CD14-positive monocyte (primary cell): ENCODE results near the gene OTOG. TPM values are rescaled to one million over a fixed set of nuclear protein-coding genes. Genes with fewer than 3 reads are reported as not detected.

Experiments
- DNase-seq, 3 donors: peaks; one replicate each; pipeline ENCODE4 v3.0.0-alpha.2; 2011 to 2022
- H2AFZ ChIP-seq: 2 replicates; pipeline ENCODE4 v1.6.0; 2012; ENCODE audit warnings: mild to moderate bottlenecking, low read depth, low read length, inconsistent platforms; ENCODE audit not compliant: insufficient read depth, poor library complexity, severe bottlenecking
- H3K27ac ChIP-seq, 2 donors: 1 replicate in 1 of 2; 2 replicates in 1 of 2; pipeline ENCODE4 v1.5.1; 2012 to 2013; ENCODE audit warnings: low read length in 2 of 2, control low read depth in 1 of 2, inconsistent platforms in 1 of 2, low read depth in 1 of 2, mild to moderate bottlenecking in 1 of 2
- H3K27me3 ChIP-seq, 2 donors: one replicate each; pipeline versions ENCODE4 v1.6.0 to v1.6.1; 2011 to 2013; ENCODE audit warnings: low read length in 2 of 2; ENCODE audit not compliant: control insufficient read depth in 2 of 2, insufficient read depth in 2 of 2
- H3K36me3 ChIP-seq, 2 donors: replicated peaks in 1 of 2; 1 replicate in 1 of 2; 2 replicates in 1 of 2; pipeline versions ENCODE4 v1.5.1 to v1.6.1; 2012 to 2013; ENCODE audit warnings: low read length in 2 of 2, control low read depth in 1 of 2, inconsistent platforms in 1 of 2, mild to moderate bottlenecking in 1 of 2; ENCODE audit not compliant: insufficient read depth in 2 of 2, control insufficient read depth in 1 of 2
- H3K4me1 ChIP-seq, 2 donors: 1 replicate in 1 of 2; 2 replicates in 1 of 2; pipeline versions ENCODE4 v1.5.1 to v1.6.1; 2012 to 2013; ENCODE audit warnings: low read length in 2 of 2, control low read depth in 1 of 2, inconsistent platforms in 1 of 2, mild to moderate bottlenecking in 1 of 2, moderate library complexity in 1 of 2; ENCODE audit not compliant: insufficient read depth in 2 of 2, control insufficient read depth in 1 of 2
- H3K4me2 ChIP-seq: replicated peaks from 2 replicates; pipeline ENCODE3; 2012; ENCODE audit warnings: low read length, moderate library complexity, mild to moderate bottlenecking; ENCODE audit not compliant: poor library complexity, severe bottlenecking; ENCODE audit errors: extremely low read depth
- H3K4me3 ChIP-seq, 3 experiments: fragments of 200-600 bp in 1 of 3; sonication (generic) in 1 of 3; replicated peaks in 1 of 3; 1 replicate in 2 of 3; 2 replicates in 1 of 3; pipeline ENCODE4 v1.5.1; 2011 to 2013; ENCODE audit warnings: low read length in 3 of 3, mild to moderate bottlenecking in 3 of 3, control low read depth in 2 of 3, low read depth in 2 of 3, inconsistent platforms in 1 of 3, moderate library complexity in 1 of 3
- H3K79me2 ChIP-seq: 2 replicates; pipeline ENCODE4 v1.6.0; 2012; ENCODE audit warnings: mild to moderate bottlenecking, control low read depth, inconsistent platforms, low read length, moderate library complexity; ENCODE audit not compliant: insufficient read depth
- H3K9ac ChIP-seq: 2 replicates; pipeline ENCODE4 v1.6.0; 2017; ENCODE audit warnings: low read length, mild to moderate bottlenecking; ENCODE audit not compliant: insufficient read depth, poor library complexity, severe bottlenecking
- H3K9me3 ChIP-seq, 2 donors: replicated peaks in 1 of 2; 1 replicate in 1 of 2; 2 replicates in 1 of 2; pipeline versions ENCODE4 v1.5.1 to v1.6.1; 2012 to 2013; ENCODE audit warnings: low read length in 2 of 2, control low read depth in 1 of 2; ENCODE audit not compliant: control insufficient read depth in 1 of 2, insufficient read depth in 1 of 2
- H4K20me1 ChIP-seq: 2 replicates; pipeline ENCODE4 v1.6.0; 2012; ENCODE audit warnings: mild to moderate bottlenecking, low read length, control low read depth, moderate library complexity; ENCODE audit not compliant: insufficient read depth
- H3K27ac Mint-ChIP-seq, 7 donors: one replicate each; pipeline ENCODE4 v1.8.0; 2020; ENCODE audit warnings: mild to moderate bottlenecking in 7 of 7, mixed read lengths in 7 of 7, moderate library complexity in 6 of 7, inconsistent platforms in 2 of 7
- H3K27me3 Mint-ChIP-seq, 3 donors: one replicate each; pipeline ENCODE4 v1.8.0; 2021 to 2022; ENCODE audit warnings: low read depth in 3 of 3, mild to moderate bottlenecking in 3 of 3, mixed read lengths in 3 of 3, moderate library complexity in 3 of 3, inconsistent platforms in 1 of 3
- H3K36me3 Mint-ChIP-seq, 2 donors: one replicate each; pipeline ENCODE4 v1.8.0; 2020; ENCODE audit warnings: mixed read lengths in 2 of 2, inconsistent platforms in 1 of 2, mild to moderate bottlenecking in 1 of 2
- H3K4me1 Mint-ChIP-seq: one replicate; pipeline ENCODE4 v1.8.0; 2020; ENCODE audit warnings: mild to moderate bottlenecking, mixed read lengths
- H3K4me3 Mint-ChIP-seq, 2 donors: one replicate each; pipeline ENCODE4 v1.8.0; 2020; ENCODE audit warnings: mild to moderate bottlenecking in 2 of 2, mixed read lengths in 2 of 2, moderate library complexity in 1 of 2
- H3K9me3 Mint-ChIP-seq, 7 donors: one replicate each; pipeline ENCODE4 v1.8.0; 2020 to 2022; ENCODE audit warnings: mixed read lengths in 7 of 7, mild to moderate bottlenecking in 6 of 7, moderate library complexity in 6 of 7, inconsistent platforms in 2 of 7
- CTCF ChIP-seq: fragments of 200-600 bp; IDR thresholded peaks from one replicate; pipeline ENCODE4 v1.8.0; 2022; ENCODE audit warnings: antibody characterized with exemption, mild to moderate bottlenecking
- WGBS: methylation state at CpG from one replicate; pipeline ENCODE4 v1.1.5; 2013; ENCODE audit warnings: missing lambda C conversion rate; ENCODE audit not compliant: insufficient coverage; 5-methylcytosine and 5-hydroxymethylcytosine counted together
- intact Hi-C, 2 donors: fragments of 100-400 bp; cut with micrococcal nuclease; formaldehyde crosslinking; loops; one replicate each; pipeline versions ENCODE4 v1.15.0 to v1.15.1; 2023
- polyA plus RNA-seq, 3 donors: library from polyadenylated mRNA; depleted of rRNA in 1 of 3; unstranded in 2 of 3; stranded (reverse) in 1 of 3; fragments of 300-500 nt in 2 of 3; fragments of >200 nt in 1 of 3; fragmentation: Illumina TruSeq in 2 of 3; gene quantifications; 1 replicate in 2 of 3; 2 replicates in 1 of 3; pipeline ENCODE4 v1.2.3, GENCODE V29; 2012 to 2021

The OTOG gene
- polyA plus RNA-seq, 3 donors = not detected

GRCh38 chr11:17573526-17573925 lies 26.5 kb downstream of the OTOG start:
- Mint-ChIP-seq H3K27ac (no peak overlapping the region), H3K4me3 (no peak overlapping the region)
- H3K79me2 ChIP-seq = no peaks in the 10 kb centered on the region

DNA sequence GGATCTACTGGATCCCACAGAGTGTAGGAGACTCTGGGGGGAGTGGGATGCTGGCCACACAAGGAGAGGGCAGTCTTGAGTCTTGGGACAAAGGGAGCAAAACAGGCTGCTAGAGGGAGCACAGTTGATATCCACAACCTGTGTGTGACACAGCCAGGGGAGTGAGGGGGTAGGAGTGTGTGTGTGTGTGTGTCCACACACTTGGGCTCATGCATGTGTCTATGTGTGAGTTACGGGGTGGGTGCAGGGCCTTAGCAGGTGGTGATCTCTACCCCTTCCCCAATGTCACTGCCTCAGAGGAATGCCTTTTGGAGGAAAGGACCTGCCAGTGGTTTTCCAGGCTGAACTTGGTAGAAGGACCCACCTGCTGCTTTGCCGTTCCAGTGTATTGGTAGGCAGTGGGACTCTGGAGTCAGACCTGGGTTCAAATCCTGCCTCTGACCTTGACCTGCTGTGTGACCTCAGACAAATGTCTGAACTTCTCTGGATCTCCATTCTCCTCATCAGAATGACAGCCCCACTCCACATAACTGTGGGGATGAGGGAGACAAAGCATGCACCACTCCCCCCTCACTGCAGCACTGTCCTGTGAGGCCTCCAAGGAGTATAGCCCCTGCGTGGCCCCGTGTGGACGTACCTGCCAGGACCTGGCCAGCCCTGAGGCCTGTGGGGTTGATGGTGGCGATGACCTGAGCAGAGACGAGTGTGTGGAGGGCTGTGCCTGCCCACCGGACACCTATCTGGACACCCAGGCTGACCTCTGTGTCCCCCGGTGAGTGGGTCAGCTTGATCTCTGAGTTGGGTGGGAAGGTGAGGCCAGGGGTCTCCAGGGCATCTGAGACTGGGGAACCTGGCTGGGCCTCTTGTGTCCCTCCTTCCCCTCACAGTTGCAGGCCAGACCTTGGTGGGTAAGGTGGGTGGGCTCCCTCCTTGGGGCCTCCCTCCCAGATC lies 27.4 kb downstream of the OTOG start:
- TF ChIP-seq CTCF = no peak
- Histone ChIP-seq H4K20me1 (no peaks in the 10 kb centered on the region), H3K4me1 (no peaks in the 10 kb centered on the region), H3K9me3 (no peaks in the 10 kb centered on the region), H3K27me3 (no peaks in the 10 kb centered on the region), H3K79me2 (no peaks in the 10 kb centered on the region), H3K36me3 (no peaks in the 10 kb centered on the region), H3K27ac (no peak overlapping the region), H3K4me2 (no peak overlapping the region), H3K9ac (no peak overlapping the region), H3K4me3 (no peak overlapping the region), H2AFZ (no peak overlapping the region)
- DNase-seq = no peak
- Mint-ChIP-seq H3K4me1 (peaks cover 4% of the 10 kb centered on the region), H3K36me3 (no peaks in the 10 kb centered on the region), H3K27ac (no peak overlapping the region), H3K9me3 (peaks cover 0 to 2% (median 0%) of the 10 kb centered on the region in 7 donors), H3K4me3 (no peak overlapping the region), H3K27me3 (peaks cover 1 to 5% (median 4%) of the 10 kb centered on the region in 3 donors)
- 96% methylated on average over 4 of the region's 9 CpGs for WGBS
- intact Hi-C loops = no loop called here

More at GRCh38 chr11:17573526-17573925, 26.5 kb downstream of the OTOG start:
- no peaks in the 10 kb centered on the region for H3K9me3 ChIP-seq
- intact Hi-C loops = no loop called here
- TF ChIP-seq CTCF = no peak
- Mint-ChIP-seq H3K9me3 (peaks cover 0 to 2% (median 0%) of the 10 kb centered on the region in 7 donors), H3K36me3 (no peaks in the 10 kb centered on the region), H3K4me1 (peaks cover 4% of the 10 kb centered on the region), H3K27me3 (peaks cover 1 to 5% (median 4%) of the 10 kb centered on the region in 3 donors)
- WGBS = 97% methylated on average over 2 of the region's 3 CpGs
- H3K27ac ChIP-seq = no peak overlapping the region
- H4K20me1 ChIP-seq = no peaks in the 10 kb centered on the region
- no peak overlapping the region for H3K4me2 ChIP-seq
- H3K4me1 ChIP-seq = no peaks in the 10 kb centered on the region
- no peak overlapping the region for H3K9ac ChIP-seq
- DNase-seq = no peak
- H3K27me3 ChIP-seq = no peaks in the 10 kb centered on the region
- H2AFZ ChIP-seq = no peak overlapping the region
- no peak overlapping the region for H3K4me3 ChIP-seq
- no peaks in the 10 kb centered on the region for H3K36me3 ChIP-seq
